ENCODE measurements around the gene P3H2.

DNA sequence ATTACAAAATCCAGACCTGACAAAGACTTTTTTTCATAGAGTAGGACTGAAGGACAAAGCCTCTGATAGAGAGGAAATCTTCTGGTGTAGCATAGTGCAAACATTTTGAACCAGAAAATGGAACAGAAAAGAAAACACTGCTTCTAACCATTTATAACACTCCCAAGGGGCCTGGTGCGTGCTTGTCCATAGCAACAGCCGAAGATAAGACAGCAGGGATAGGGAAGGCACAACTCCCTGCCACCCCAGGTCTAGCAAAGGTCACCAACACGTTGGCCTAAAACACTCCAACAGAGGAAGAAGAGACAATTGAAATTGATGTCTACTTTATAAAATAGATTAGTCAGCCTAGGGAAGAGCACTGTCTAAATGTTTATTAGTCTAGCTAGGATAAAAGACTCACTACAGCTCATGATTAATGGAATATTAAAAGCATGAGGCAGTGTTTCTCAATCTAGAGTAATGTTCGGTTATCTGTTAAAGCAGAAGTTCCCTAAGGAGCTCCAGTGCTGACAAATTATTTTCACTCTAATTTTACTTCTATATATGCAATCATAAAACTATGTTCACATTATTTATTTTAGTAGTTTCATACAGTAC, 145.2 kb downstream of the P3H2 start:
- TF ChIP-seq POLR2AphosphoS5 (IDR thresholded peaks at IDR 0.05; ENCODE audit: borderline replicate concordance, low read depth, low read length) (peak; percentile 26; the same call in 1 of the 2 replicates), EZH2 (IDR thresholded peaks at IDR 0.05) (no peak), FOXP2 (optimal IDR thresholded peaks at IDR 0.05; ENCODE audit: control extremely low read depth, extremely low read length, insufficient read depth) (no peak)
